Cardiac muscle cell (in vitro differentiated cells and primary cell): ENCODE measurements around the gene GNRH2. TPM values are rescaled to one million over a fixed set of nuclear protein-coding genes. Genes with fewer than 3 reads are reported as not detected.
A peak's percentile ranks its signal among the peaks of the same experiment; 100 is the strongest.

Experiments used
- DNase-seq, 2 donors: peaks; one replicate each; pipeline versions ENCODE4 v3.0.0 to v3.0.0-alpha.2; 2010 to 2017; ENCODE audit warnings: low read depth in 1 of 2, low spot score in 1 of 2
- H3K27ac ChIP-seq: fragments of 200-600 bp; sonication (generic); 2 replicates; pipeline ENCODE4 v1.5.1; 2016
- H3K27me3 ChIP-seq: fragments of 200-600 bp; sonication (generic); 2 replicates; pipeline ENCODE4 v1.6.0; 2016; ENCODE audit warnings: control low read depth
- H3K36me3 ChIP-seq: fragments of 200-600 bp; sonication (generic); 2 replicates; pipeline ENCODE4 v1.5.1; 2016; ENCODE audit warnings: control low read depth
- H3K4me1 ChIP-seq: fragments of 200-600 bp; sonication (generic); 2 replicates; pipeline ENCODE4 v1.8.1; 2017; ENCODE audit warnings: low read depth, mild to moderate bottlenecking, mixed run types
- H3K4me3 ChIP-seq: fragments of 200-600 bp; sonication (generic); 2 replicates; pipeline ENCODE4 v1.5.1; 2016; ENCODE audit warnings: mild to moderate bottlenecking
- H3K9me3 ChIP-seq: fragments of 200-600 bp; sonication (generic); 2 replicates; pipeline ENCODE4 v1.5.1; 2017; ENCODE audit warnings: low read depth, mild to moderate bottlenecking, control low read depth
- CTCF ChIP-seq: IDR thresholded peaks from 2 replicates; pipeline ENCODE4 v1.5.1; 2012; ENCODE audit warnings: low read depth, mild to moderate bottlenecking, low read length
- polyA plus RNA-seq: library from polyadenylated mRNA; unstranded; fragments of >200 nt; fragmentation: Nextera tagmentation; extraction: Ambion mirVana; gene quantifications from 2 replicates; pipeline ENCODE4 v1.2.1, GENCODE V29; 2016
- total RNA-seq: library from RNA; depleted of rRNA; stranded (reverse); fragments of >200 nt; gene quantifications from 2 replicates; pipeline ENCODE4 v1.2.3, GENCODE V29; 2016

Gene GNRH2
- total and polyA plus RNA-seq, 2 experiments from 2014 or later = 5.3 TPM; not detected in 1

GRCh38 chr20:3085571-3086072 lies 42.2 kb downstream of the GNRH2 start:
- Histone ChIP-seq H3K4me3 (no peak overlapping the region), H3K9me3 (no peaks in the 10 kb centered on the region), H3K36me3 (no peaks in the 10 kb centered on the region), H3K27me3 (peaks cover 50% of the 10 kb centered on the region), H3K4me1 (no peaks in the 10 kb centered on the region), H3K27ac (no peak overlapping the region)
- no peak for DNase-seq
- no peak for TF ChIP-seq CTCF

- no peak overlapping the region for H3K4me3 ChIP-seq
- no peaks in the 10 kb centered on the region for H3K36me3 ChIP-seq
- peaks cover 42% of the 10 kb centered on the region for H3K27me3 ChIP-seq
- no peaks in the 10 kb centered on the region for H3K9me3 ChIP-seq
- no peaks in the 10 kb centered on the region for H3K4me1 ChIP-seq
- H3K27ac ChIP-seq = no peak overlapping the region
- TF ChIP-seq CTCF = no peak
- DNase-seq = no peak
Measured at GRCh38 chr20:3088031-3088430, 44.6 kb downstream of the GNRH2 start.

GRCh38 chr20:3090565-3090964 lies 47.1 kb downstream of the GNRH2 start:
- no peak for DNase-seq
- H3K27me3 ChIP-seq = peaks cover 25% of the 10 kb centered on the region
- TF ChIP-seq CTCF = no peak
- H3K36me3 ChIP-seq = no peaks in the 10 kb centered on the region
- no peaks in the 10 kb centered on the region for H3K4me1 ChIP-seq
- no peaks in the 10 kb centered on the region for H3K9me3 ChIP-seq
- no peak overlapping the region for H3K4me3 ChIP-seq
- no peak overlapping the region for H3K27ac ChIP-seq

GRCh38 chr20:3092611-3093379 lies 49.4 kb downstream of the GNRH2 start:
- TF ChIP-seq CTCF = no peak
- peak in 1 of 2 donors; percentile 54 for DNase-seq
- Histone ChIP-seq H3K27ac (no peak overlapping the region), H3K9me3 (no peaks in the 10 kb centered on the region), H3K27me3 (peaks cover 25% of the 10 kb centered on the region), H3K36me3 (no peaks in the 10 kb centered on the region), H3K4me3 (no peak overlapping the region), H3K4me1 (no peaks in the 10 kb centered on the region)

GRCh38 chr20:3093861-3094361 lies 50.5 kb downstream of the GNRH2 start:
- no peak for TF ChIP-seq CTCF
- no peak overlapping the region for H3K4me3 ChIP-seq
- no peak overlapping the region for H3K27ac ChIP-seq
- no peak for DNase-seq
- no peaks in the 10 kb centered on the region for H3K9me3 ChIP-seq
- H3K4me1 ChIP-seq = peaks cover 5% of the 10 kb centered on the region
- H3K36me3 ChIP-seq = no peaks in the 10 kb centered on the region
- peaks cover 25% of the 10 kb centered on the region for H3K27me3 ChIP-seq
